Tibial nerve (tissue), 4 donors: Measurements from ENCODE around the gene QSOX2.

Experiments used
- CTCF ChIP-seq, 5 experiments: fragments of 200-600 bp in 3 of 5; fragments of 450-650 bp in 2 of 5; sonication (generic) in 3 of 5; IDR thresholded peaks; one replicate each; pipeline ENCODE4 v1.5.1; 2016 to 2019; ENCODE audit warnings: antibody characterized with exemption in 5 of 5, mild to moderate bottlenecking in 3 of 5, moderate library complexity in 2 of 5
- EP300 ChIP-seq, 2 donors: sonication (generic); formaldehyde crosslinking; IDR thresholded peaks; one replicate each; pipeline ENCODE4 v1.6.1; 2017; ENCODE audit warnings: antibody characterized with exemption in 2 of 2, mild to moderate bottlenecking in 1 of 2
- POLR2A ChIP-seq, 2 donors: fragments of 450-650 bp; IDR thresholded peaks; one replicate each; pipeline ENCODE4 v1.6.1; 2017; ENCODE audit warnings: antibody characterized with exemption in 2 of 2, mild to moderate bottlenecking in 2 of 2, moderate library complexity in 2 of 2

GRCh38 chr9:136204838-136205706, 40.5 kb downstream of the QSOX2 start, which contains the start of gene LHX3:
- TF ChIP-seq CTCF (IDR thresholded peaks at IDR 0.05) (no peak), POLR2A (IDR thresholded peaks at IDR 0.05) (no peak), EP300 (IDR thresholded peaks at IDR 0.05) (no peak)
